Measurements from ENCODE around the gene CNTRL.
"Not testable (repeated sequence)": the region's sequence is repeated elsewhere in the genome, so short reads cannot be mapped to it uniquely, and the experiment has no call there.

CNTRL gene, protein sequence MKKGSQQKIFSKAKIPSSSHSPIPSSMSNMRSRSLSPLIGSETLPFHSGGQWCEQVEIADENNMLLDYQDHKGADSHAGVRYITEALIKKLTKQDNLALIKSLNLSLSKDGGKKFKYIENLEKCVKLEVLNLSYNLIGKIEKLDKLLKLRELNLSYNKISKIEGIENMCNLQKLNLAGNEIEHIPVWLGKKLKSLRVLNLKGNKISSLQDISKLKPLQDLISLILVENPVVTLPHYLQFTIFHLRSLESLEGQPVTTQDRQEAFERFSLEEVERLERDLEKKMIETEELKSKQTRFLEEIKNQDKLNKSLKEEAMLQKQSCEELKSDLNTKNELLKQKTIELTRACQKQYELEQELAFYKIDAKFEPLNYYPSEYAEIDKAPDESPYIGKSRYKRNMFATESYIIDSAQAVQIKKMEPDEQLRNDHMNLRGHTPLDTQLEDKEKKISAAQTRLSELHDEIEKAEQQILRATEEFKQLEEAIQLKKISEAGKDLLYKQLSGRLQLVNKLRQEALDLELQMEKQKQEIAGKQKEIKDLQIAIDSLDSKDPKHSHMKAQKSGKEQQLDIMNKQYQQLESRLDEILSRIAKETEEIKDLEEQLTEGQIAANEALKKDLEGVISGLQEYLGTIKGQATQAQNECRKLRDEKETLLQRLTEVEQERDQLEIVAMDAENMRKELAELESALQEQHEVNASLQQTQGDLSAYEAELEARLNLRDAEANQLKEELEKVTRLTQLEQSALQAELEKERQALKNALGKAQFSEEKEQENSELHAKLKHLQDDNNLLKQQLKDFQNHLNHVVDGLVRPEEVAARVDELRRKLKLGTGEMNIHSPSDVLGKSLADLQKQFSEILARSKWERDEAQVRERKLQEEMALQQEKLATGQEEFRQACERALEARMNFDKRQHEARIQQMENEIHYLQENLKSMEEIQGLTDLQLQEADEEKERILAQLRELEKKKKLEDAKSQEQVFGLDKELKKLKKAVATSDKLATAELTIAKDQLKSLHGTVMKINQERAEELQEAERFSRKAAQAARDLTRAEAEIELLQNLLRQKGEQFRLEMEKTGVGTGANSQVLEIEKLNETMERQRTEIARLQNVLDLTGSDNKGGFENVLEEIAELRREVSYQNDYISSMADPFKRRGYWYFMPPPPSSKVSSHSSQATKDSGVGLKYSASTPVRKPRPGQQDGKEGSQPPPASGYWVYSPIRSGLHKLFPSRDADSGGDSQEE (N-terminal part only)

DNA sequence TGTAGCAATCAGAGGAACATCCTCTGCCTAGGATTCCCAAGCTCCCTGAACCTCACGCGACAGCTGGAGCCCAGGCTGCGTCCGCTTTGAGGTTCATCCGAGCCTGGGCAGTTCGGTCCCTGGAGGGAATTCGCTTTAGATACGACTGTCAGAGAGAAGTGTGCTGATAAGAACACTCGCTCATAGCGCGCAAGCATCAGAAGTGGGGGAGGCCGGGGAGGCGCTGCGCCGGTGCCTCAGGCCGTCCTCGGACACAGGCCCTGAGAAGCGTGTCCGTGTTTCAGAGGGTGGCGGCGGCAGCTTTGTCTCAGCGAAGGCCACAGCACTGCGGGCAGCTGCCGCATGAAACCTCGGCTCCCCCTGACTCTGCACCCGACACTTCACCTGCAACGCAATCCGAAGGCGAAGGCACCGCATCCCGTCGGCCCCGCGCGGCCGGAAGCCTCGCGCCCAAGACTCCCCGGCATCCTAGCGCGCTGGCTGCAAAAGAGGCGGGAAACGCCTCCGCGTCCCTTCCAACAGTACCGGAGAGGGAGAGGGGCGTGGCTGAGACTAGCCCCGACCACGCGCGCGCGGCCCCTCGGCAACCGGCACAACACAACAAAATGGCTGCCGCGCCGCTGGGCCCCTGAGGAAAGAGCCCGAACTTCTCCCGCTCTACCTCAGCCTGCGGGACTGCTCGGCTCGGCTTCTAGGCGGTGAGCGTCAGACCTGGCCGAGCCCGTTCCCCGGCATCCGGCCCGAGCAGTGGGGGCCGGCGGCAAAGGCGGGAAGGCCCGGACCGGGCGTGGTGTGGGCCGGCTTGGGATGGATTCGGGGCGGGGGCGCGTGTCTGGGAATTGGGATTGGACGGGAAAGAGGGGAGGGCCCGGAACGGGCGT lies at the start of gene CNTRL:
Gene CNTRL, plus strand, starts transcription at position 586 of the 881 bp plus-strand sequence. CDS start 13,372 bp downstream, outside the sequence.
- peak; percentile 73 to 75 (median 75) for DNase-seq (ENCODE audit: low read depth in 3 of 3)

DNA sequence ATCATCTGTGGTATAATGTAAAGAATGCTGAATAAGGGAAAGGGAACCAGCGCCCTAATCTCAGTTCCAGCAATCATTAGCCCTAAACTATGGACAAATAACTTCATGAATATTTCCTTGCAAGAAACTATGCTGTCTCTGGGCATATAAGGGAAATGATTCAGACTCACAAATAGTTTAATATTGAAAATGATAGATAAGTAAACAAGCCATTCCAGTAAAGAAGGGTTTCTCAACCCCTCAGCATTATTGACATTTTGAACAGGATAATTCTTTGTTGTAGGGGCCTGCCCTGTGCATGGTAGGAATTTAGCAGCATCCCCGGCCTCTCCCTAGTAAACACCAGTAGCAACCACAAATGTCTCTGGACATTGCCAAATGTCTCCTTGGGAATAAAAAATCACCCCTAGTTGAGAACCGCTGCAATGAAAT lies 48.5 kb upstream of the CNTRL start:
- DNase-seq (ENCODE audit: low read depth in 3 of 3) = no peak

DNA sequence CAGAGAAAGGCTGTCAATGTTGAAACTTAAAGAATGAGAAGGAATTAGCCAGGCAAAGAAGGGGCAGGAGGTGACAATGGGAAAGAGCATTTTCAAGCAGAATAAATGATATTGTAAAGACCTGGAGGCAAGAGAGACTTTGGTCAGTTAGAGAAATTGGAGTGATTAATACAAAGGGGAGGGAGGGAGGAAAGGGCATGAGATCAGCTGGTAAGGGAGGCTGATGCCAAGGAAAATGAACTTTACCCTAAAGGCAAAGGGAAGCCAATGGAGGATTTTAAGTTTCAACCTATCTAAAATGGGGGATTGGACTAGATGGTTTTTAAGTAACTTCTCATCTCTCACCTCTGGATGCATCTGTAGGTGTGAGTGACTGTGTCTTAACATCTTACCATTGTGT lies 48.0 kb upstream of the CNTRL start:
- DNase-seq (ENCODE audit: low read depth in 3 of 3) = no peak

DNA sequence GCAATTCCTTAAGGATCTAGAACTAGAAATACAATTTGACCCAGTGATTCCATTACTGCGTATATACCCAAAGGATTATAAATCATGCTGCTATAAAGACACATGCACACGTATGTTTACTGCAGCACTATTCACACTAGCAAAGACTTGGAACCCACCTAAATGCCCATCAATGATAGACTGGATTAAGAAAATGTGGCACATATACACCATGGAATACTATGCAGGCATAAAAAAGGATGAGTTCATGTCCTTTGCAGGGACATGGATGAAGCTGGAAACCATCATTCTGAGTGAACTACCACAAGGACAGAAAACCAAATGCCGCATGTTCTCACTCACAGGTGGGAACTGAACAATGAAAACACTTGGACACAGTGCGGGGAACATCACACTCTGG lies 46.5 kb upstream of the CNTRL start:
- not testable (repeated sequence) for DNase-seq (ENCODE audit: low read depth in 3 of 3)

DNA sequence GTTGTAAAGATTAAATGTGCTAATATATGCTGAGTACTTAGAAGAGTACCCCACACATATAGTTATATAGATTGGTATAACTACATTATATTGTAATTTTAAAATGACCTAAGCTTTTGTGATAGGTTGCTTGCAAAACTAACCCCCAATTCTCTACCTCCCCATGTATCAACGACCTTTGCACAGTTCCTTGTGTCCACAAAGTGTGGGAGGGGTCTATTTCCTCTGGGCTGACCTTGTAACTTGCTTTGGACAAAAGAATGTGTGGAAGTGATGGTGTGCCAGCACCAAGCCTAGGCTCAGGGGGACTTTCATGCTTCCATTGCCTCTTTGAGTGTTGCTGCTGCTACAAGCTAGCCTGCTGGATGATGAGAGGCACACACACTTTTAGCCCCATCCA lies 45.3 kb upstream of the CNTRL start:
- no peak for DNase-seq (ENCODE audit: low read depth in 3 of 3)

DNA sequence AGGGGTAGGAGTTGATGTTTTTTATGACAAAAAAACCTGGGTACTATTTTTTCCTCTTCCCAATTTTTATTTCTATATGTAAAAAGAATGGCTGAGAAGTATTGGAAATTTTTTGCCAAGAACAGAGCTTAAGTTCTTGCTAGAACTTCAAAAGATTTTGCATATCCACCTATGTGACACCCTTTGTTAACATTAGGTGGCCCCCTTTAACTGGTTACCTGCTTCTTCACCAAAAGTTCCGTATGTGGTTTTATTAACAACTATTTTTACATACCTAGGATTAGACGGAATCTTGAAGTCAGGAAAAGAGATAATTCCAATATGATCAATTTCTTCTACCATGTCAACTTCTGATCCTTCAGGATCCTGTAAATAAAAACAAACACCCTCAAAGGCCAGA lies 40.2 kb upstream of the CNTRL start:
- DNase-seq (ENCODE audit: low read depth in 3 of 3) = no peak

DNA sequence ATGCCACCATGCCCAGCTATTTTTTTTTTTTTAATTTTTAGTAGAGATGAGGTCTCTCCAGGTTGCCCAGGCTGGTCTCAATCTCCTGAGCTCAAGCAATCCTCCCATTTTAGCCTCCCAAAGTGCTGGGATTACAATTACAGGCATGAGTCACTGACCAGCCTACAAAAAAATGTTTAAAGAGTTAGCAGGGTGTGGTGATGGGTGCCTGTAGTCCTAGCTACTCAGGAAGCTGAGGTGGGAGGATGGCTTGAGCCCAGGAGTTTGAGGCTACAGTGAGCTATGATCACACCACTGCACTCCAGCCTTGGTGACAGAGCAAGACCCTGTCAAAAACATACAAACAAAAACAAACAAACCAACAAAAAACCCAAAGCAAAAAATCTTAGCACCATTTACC lies 39.0 kb upstream of the CNTRL start:
- DNase-seq (ENCODE audit: low read depth in 3 of 3) = not testable (repeated sequence)

DNA sequence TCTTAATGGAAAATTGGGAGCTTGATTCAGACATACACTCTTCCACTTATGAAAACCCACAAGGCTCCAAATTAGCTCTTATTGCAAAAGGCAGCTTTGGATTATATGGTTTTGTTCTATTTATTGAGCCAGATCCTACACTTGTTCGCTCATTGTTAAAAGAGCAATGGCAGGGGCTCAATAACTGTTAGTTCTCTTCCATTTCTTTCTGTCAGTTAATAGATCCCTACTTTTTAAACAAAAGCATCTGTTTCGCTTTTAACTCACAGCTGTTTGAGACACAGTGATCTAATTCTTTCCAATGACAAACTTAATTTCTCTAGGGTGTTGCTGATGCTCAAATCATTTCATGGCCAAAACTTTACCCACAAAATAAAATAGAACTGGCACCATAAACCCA lies 36.4 kb upstream of the CNTRL start:
- no peak for DNase-seq (ENCODE audit: low read depth in 3 of 3)

DNA sequence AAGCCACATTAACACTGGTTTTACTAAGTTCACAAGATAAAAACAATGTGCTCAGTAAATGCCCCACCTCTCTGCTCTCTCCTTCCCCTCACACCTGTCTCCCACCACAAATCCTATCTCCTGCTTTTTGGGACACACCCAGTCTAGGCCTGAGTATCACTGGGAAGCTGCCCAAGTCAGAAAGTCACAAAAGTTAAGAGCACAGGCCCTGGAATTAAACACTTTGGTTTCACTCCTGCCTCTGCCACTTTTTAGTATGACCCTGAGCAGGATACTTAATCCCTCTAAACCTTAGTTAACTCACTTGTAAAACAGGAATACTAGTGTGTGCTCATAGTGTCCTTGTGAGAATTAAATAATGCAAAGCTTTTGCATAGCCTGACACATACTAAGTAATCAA lies 36.0 kb upstream of the CNTRL start:
- DNase-seq (ENCODE audit: low read depth in 3 of 3) = no peak

DNA sequence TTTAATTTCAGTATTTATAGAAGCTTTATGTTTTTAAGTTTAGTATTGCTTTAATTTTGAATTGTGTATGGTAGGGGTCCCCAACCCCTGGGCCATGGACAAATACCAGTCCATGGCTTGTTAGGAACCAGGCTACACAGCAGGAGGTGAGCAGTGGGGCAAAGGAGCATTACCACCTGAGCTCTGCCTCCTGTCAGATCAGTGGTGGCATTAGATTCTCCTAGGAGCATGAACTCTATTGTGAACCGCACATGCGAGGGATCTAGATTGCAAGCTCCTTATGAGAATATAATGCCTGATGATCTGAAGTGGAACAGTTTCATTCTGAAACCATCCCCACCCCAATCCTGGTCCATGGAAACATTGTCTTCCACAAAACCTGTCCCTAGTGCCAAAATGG lies 26.6 kb upstream of the CNTRL start:
- DNase-seq (ENCODE audit: low read depth in 3 of 3) = no peak

DNA sequence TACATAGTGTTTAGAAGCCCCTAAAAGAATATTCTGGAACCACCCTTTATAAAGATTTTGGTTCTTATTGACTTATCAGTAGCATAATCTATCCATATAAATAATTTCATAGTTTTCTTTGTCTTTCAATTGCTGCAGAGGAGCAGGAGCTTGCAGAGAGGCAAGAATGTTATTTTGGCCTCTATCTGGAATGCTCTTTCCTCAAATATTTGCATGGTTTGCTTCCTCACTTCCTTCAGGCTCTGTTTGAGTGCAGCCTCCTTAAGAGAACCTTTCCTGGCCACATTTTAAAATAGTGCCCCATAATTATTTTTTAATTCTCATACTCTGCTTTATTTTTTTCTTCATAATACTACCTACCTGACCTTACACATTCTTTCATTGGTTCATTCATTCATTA lies 26.1 kb upstream of the CNTRL start:
- DNase-seq (ENCODE audit: low read depth in 3 of 3) = no peak

DNA sequence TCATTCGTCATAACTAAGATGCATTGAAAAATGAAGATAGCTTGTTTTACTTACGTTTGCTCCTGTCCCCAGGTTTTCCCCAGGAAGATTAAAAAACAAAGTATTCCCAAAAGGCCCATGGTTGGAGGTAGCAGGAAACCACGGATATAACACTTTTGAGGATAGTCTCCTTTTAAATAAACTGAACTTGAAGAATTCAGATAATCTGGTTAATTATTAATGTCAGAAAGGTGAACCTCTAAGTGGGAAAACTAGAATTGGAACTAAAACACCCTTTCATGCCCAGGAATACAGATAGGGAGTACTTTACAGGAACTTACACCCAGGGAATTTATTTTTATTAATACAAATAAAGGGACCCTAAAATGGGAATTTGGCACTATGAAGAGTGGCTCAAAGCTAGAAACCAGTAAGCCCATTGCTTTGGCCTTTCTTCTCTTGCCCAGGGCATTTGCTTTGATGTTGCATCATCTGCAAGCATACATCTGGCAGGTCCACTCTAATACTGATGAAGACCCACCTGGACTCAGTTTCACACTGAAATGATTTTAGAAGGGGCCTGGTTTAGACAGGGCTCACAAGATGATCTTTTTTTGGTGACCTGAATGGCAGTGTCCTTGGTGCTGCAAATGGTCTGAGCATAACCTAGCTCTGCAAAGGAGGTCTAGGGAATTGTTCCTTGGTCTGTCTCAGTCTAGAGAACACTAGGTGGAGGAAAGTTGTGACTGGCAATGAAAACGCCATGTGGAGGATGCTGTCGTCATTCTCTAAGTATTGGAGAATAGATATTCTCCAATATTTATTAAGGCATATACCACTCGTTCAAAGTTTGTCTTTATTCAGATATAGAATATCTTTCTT lies 24.4 kb upstream of the CNTRL start, which contains the start of gene C5:
Gene C5, minus strand, starts transcription at position 148 of the 861 bp plus-strand sequence. Its CDS starts 29 bp downstream, at position 119.
- no peak for DNase-seq (ENCODE audit: low read depth in 3 of 3)

DNA sequence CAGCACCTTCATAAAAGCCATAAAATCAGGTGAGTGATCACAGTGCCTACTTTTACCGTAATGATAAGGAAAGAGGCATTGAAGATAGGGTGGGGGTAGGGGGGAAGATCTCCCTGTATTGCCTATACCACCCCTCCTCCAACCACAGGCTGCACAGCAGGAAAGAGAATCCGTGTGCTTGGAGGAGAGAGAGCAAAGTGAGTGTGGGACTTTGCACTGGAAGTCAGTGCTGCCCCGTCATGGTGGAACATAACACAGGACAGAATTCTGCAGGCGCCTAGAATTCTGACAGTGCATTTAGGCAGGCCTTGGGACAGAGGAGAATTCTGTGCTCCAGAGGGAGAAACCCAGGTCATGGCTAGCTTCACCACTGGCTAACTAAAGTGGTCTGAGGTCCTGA lies 21.2 kb upstream of the CNTRL start:
- no peak for DNase-seq (ENCODE audit: low read depth in 3 of 3)

DNA sequence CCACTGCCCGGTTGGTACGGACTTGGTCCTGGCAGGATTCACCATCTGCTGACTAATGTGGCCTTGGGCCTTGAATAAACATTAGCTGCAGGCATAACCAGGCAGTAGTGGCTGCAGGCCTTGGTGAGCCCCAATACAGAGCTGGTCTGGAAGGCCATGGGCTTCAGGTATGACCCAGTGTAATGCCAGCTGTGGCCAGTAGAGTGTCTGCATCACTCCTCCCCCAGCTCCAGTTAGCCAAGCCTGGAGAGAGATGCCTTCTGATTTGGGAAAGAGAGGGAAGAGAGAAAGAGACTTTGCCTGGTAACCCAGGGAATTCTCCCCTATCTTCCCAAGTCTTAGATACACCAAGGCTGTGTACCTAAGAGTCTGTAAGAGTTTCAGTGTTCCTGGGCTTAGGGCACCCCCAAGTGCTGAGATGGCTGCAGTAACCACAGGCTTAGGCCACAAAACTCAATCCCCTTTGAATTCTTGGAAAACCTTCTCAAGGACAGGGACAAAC lies 19.1 kb upstream of the CNTRL start:
- no peak for DNase-seq (ENCODE audit: low read depth in 3 of 3)

DNA sequence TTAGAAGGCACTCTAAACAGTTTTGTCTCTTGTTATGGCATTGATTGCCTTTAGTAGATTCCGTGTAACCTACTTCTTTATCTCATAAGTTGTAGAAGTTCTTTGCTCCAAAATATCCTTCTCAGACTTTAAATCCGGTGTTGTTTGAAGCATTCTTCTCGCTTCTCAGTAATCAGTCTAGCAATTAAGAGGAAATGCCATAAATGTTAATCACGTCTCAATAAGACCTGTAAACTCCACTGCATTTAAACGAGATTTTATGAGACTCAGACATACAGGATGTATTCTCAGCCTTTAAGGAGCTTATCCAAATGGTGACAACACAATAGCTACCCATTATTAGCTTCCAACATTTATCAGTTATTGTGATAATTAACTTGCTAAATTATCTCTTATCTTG lies 16.9 kb upstream of the CNTRL start:
- no peak for DNase-seq (ENCODE audit: low read depth in 3 of 3)

DNA sequence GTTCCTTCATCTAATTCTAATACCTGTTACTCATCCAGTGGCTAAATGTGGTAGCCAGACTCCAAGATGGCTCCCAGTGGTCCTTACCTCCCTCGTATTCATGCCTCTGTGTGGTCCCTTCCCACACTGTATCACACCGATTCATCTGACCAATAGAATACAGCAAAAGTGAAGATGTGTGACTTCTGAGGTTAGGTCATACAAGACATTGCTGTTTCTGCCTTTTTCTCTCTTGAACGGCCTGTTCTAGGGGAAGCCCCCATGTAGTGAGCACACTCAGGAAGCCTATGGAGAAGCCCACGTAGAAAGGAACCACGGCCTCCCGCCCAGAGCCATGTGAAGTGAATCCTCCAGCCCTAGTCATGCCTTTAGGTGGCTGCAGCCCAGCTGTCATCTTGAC lies 15.2 kb upstream of the CNTRL start:
- no peak for DNase-seq (ENCODE audit: low read depth in 3 of 3)

DNA sequence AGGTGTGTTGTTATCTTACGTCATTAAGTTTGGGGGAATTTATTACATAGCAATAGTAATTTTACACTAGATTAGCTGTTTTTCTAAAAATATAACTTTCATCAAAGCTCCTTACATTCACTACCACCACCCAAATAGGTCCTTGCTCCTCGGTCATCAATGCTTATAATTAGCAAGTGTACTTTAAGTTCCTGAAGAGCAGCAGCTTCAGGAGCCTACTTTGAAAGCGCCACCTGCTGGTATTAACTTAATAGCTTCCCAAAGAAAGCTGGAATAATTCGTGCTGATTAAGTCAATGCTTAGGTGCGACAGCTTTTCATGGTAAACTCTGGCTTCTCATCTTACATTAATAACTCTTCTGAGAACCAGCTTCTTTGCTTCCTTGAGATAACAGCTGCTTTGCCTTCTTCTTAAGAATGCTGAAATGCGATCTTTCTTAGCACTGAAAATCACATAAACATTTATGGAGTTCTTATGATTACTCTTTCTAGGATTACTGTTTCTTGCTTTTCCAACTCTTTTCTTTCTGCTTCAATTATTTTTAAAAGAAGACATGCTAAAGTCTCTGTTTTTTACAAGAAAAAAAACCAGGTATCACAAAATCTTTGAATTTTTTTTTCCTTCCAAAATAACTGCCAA lies 14.6 kb upstream of the CNTRL start:
- peak in 1 of 3 experiments; percentile 20 for DNase-seq (ENCODE audit: low read depth in 3 of 3)

DNA sequence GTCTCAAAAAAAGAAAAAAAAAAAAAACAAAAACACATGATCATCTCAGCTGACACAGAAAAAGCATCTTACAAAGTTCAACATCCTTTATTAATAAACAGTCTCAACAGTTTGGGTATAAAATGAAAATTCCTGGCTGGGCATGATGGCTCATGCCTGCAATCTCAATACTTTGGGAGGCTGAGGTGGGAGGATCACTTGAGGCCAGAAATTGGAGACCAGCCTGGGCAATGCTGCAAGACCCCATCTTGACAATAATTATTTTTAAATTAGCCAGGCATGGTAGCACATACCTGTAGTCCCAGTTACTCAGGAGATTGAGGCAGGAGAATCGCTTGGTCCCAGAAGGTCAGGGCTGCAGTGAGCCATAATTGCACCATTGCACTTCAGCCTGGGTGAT lies 7.9 kb upstream of the CNTRL start:
- no peak for DNase-seq (ENCODE audit: low read depth in 3 of 3)

DNA sequence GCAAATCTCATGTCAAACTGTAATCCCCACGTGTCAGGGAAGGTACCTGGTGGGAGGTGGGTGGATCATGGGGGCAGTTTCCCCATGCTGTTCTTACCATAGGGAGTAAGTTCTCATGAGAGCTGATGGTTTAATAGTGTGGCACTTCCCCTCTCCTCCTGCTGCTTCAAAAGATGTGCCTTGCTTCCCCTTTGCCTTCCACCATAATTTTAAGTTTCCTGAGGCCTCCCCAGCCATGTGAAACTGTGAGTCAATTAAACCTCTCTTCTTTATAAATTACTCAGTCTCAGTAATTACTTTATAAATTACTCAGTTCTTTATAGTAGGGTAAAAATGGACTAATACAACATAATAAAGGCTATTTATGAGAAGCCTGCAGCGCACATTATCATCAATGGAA lies 7.1 kb upstream of the CNTRL start:
- no peak for DNase-seq (ENCODE audit: low read depth in 3 of 3)
